ENCODE data around the gene SEL1L3.

SEL1L3 gene

DNA sequence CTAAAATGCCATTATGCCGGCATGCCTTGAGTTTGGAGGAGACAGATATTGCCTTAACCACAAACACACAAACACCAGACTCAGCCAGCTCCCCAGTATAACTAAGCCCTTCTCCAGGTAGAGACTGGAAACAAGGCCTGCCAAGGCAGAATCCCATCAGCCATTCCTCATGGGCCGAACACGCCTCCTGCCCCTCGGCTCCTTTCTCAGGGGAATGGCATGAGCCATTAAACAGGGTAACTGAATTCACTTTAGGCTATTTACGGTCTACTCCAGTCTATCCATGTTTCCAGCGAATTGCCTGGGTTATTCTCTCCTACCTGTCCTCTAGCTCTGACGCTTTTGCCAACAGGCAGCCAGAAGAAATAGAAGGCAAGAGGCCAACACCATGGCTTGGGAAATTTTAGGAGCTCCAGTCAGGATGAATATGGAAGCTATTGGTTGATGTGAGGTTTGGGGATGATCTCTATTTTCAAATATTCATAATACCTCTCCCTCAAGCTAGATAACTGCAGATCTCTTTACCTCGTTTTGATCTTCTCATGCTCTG, 4.9 kb downstream of the SEL1L3 start:
- Histone ChIP-seq H3K79me2 (ENCODE audit: insufficient read depth, low read length) (no peaks in the 10 kb centered on the region), H2AFZ (ENCODE audit: low read depth, low read length) (no peak overlapping the region), H3K27me3 (ENCODE audit: insufficient read depth, low read length, poor library complexity) (no peaks in the 10 kb centered on the region), H3K9me3 (ENCODE audit: insufficient read depth, low read length, severe bottlenecking) (no peaks in the 10 kb centered on the region), H3K27ac (ENCODE audit: low read length) (no peak overlapping the region), H3K4me3 (ENCODE audit: low read depth in 1 of 2, low read length in 2 of 2) (no peak overlapping the region), H3K4me2 (ENCODE audit: insufficient read depth, low read length) (no peak overlapping the region), H4K20me1 (ENCODE audit: insufficient read depth, low read length) (no peaks in the 10 kb centered on the region), H3K36me3 (ENCODE audit: insufficient read depth, low read length) (no peaks in the 10 kb centered on the region), H3K4me1 (ENCODE audit: insufficient read depth, low read length) (no peaks in the 10 kb centered on the region), H3K9ac (ENCODE audit: low read depth, low read length) (no peak overlapping the region)
- DNase-seq (no peak), ATAC-seq (ENCODE audit: insufficient read depth, low read depth) (no peak)
- TF ChIP-seq EZH2 (IDR thresholded peaks at IDR 0.05; ENCODE audit: borderline replicate concordance, low read depth, low read length, severe bottlenecking) = no peak
- TF ChIP-seq, protein P1, sequence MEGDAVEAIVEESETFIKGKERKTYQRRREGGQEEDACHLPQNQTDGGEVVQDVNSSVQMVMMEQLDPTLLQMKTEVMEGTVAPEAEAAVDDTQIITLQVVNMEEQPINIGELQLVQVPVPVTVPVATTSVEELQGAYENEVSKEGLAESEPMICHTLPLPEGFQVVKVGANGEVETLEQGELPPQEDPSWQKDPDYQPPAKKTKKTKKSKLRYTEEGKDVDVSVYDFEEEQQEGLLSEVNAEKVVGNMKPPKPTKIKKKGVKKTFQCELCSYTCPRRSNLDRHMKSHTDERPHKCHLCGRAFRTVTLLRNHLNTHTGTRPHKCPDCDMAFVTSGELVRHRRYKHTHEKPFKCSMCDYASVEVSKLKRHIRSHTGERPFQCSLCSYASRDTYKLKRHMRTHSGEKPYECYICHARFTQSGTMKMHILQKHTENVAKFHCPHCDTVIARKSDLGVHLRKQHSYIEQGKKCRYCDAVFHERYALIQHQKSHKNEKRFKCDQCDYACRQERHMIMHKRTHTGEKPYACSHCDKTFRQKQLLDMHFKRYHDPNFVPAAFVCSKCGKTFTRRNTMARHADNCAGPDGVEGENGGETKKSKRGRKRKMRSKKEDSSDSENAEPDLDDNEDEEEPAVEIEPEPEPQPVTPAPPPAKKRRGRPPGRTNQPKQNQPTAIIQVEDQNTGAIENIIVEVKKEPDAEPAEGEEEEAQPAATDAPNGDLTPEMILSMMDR (IDR thresholded peaks at IDR 0.05; ENCODE audit: borderline replicate concordance, extremely low read depth, low read length, poor library complexity, severe bottlenecking) = no peak

DNA sequence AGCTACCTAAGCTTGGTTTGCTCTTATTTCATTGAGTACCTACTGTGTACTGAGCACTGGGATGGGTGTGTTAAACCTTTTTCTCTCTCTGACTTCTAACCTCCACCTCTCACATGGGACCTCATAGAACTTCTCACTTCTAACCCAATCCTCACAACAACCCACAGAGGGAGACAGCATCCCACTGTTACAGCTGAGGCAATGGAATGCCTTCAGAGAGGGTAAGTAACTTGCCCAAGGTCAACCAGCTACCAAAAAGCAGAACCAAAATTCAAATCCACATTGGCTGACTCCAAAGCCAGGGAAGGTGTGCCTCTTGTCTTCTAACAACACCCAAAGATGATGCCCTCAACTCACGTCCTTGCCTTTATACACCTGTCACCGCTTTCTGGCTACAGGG, 5.4 kb downstream of the SEL1L3 start:
- H2AFZ ChIP-seq (ENCODE audit: low read depth, low read length) = no peak overlapping the region
- H4K20me1 ChIP-seq (ENCODE audit: insufficient read depth, low read length) = no peaks in the 10 kb centered on the region
- H3K27ac ChIP-seq (ENCODE audit: low read length) = no peak overlapping the region
- no peaks in the 10 kb centered on the region for H3K4me1 ChIP-seq (ENCODE audit: insufficient read depth, low read length)
- TF ChIP-seq EZH2 (IDR thresholded peaks at IDR 0.05; ENCODE audit: borderline replicate concordance, low read depth, low read length, severe bottlenecking) = no peak
- TF ChIP-seq, protein P1 (IDR thresholded peaks at IDR 0.05; ENCODE audit: borderline replicate concordance, extremely low read depth, low read length, poor library complexity, severe bottlenecking) = peak; percentile 10
- ATAC-seq (ENCODE audit: insufficient read depth, low read depth) (no peak), DNase-seq (no peak)
- no peaks in the 10 kb centered on the region for H3K36me3 ChIP-seq (ENCODE audit: insufficient read depth, low read length)
- no peak overlapping the region for H3K4me3 ChIP-seq (ENCODE audit: low read depth in 1 of 2, low read length in 2 of 2)
- H3K79me2 ChIP-seq (ENCODE audit: insufficient read depth, low read length) = no peaks in the 10 kb centered on the region
- H3K27me3 ChIP-seq (ENCODE audit: insufficient read depth, low read length, poor library complexity) = no peaks in the 10 kb centered on the region
- no peaks in the 10 kb centered on the region for H3K9me3 ChIP-seq (ENCODE audit: insufficient read depth, low read length, severe bottlenecking)
- no peak overlapping the region for H3K4me2 ChIP-seq (ENCODE audit: insufficient read depth, low read length)
- no peak overlapping the region for H3K9ac ChIP-seq (ENCODE audit: low read depth, low read length)

DNA sequence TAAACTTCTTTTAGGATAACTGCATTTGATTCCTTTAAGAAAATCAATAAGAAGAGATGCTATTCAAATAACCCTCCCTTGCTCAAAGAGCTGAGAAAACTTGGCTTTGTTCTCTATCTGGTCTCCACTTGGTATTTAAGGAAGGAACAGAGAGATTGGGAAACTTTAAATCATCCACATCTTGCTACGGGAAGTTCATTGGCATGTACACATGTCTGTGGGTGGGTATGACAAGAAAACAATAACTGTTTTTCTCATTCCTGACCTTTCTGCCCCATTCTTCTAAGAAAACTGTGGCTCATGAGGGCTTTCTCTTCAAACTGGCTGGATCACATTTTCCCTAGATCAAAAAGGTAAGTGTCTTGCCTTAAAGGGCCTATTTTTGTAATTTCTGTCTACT, 6.0 kb downstream of the SEL1L3 start:
- Histone ChIP-seq H3K36me3 (ENCODE audit: insufficient read depth, low read length) (no peaks in the 10 kb centered on the region), H3K4me1 (ENCODE audit: insufficient read depth, low read length) (no peaks in the 10 kb centered on the region), H3K79me2 (ENCODE audit: insufficient read depth, low read length) (no peaks in the 10 kb centered on the region), H3K27me3 (ENCODE audit: insufficient read depth, low read length, poor library complexity) (no peaks in the 10 kb centered on the region), H3K9me3 (ENCODE audit: insufficient read depth, low read length, severe bottlenecking) (no peaks in the 10 kb centered on the region), H3K4me2 (ENCODE audit: insufficient read depth, low read length) (no peak overlapping the region), H3K27ac (ENCODE audit: low read length) (no peak overlapping the region), H4K20me1 (ENCODE audit: insufficient read depth, low read length) (no peaks in the 10 kb centered on the region), H3K9ac (ENCODE audit: low read depth, low read length) (no peak overlapping the region), H3K4me3 (ENCODE audit: low read depth in 1 of 2, low read length in 2 of 2) (no peak overlapping the region), H2AFZ (ENCODE audit: low read depth, low read length) (no peak overlapping the region)
- TF ChIP-seq, protein P1 (IDR thresholded peaks at IDR 0.05; ENCODE audit: borderline replicate concordance, extremely low read depth, low read length, poor library complexity, severe bottlenecking) = no peak
- DNase-seq (no peak), ATAC-seq (ENCODE audit: insufficient read depth, low read depth) (no peak)

DNA sequence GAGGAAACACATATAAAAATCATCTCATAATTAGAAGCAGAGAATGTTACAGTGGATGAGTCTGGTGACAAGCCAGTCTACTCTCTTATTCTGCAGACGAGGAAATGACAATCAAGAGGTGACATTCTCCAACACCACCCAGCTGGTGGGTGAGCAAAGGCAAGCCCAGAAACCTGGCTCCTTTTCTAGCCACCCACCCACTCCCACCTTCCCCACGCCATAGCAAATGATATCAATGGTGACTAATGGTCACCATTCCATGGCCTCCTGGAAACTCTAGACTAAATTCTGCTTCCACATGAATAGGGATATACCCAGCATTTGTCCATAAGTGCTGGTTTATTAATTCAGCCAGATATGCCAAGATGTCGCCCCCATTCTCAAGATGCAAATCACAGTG, 10.7 kb downstream of the SEL1L3 start:
- H4K20me1 ChIP-seq (ENCODE audit: insufficient read depth, low read length) = no peaks in the 10 kb centered on the region
- no peaks in the 10 kb centered on the region for H3K79me2 ChIP-seq (ENCODE audit: insufficient read depth, low read length)
- no peak overlapping the region for H3K9ac ChIP-seq (ENCODE audit: low read depth, low read length)
- H3K4me3 ChIP-seq (ENCODE audit: low read depth in 1 of 2, low read length in 2 of 2) = no peak overlapping the region
- no peak overlapping the region for H3K4me2 ChIP-seq (ENCODE audit: insufficient read depth, low read length)
- H2AFZ ChIP-seq (ENCODE audit: low read depth, low read length) = no peak overlapping the region
- H3K27me3 ChIP-seq (ENCODE audit: insufficient read depth, low read length, poor library complexity) = no peaks in the 10 kb centered on the region
- H3K27ac ChIP-seq (ENCODE audit: low read length) = no peak overlapping the region
- no peak for DNase-seq
- no peaks in the 10 kb centered on the region for H3K4me1 ChIP-seq (ENCODE audit: insufficient read depth, low read length)
- no peak for ATAC-seq (ENCODE audit: insufficient read depth, low read depth)
- H3K36me3 ChIP-seq (ENCODE audit: insufficient read depth, low read length) = no peaks in the 10 kb centered on the region
- H3K9me3 ChIP-seq (ENCODE audit: insufficient read depth, low read length, severe bottlenecking) = no peaks in the 10 kb centered on the region
- TF ChIP-seq, protein P1 (IDR thresholded peaks at IDR 0.05; ENCODE audit: borderline replicate concordance, extremely low read depth, low read length, poor library complexity, severe bottlenecking) = no peak
- no peak for TF ChIP-seq EZH2 (IDR thresholded peaks at IDR 0.05; ENCODE audit: borderline replicate concordance, low read depth, low read length, severe bottlenecking)
